Transverse colon (tissue), 4 donors: Measurements from ENCODE around the gene AMN.

ENCODE experiments used
- EP300 ChIP-seq: sonication (generic); formaldehyde crosslinking; IDR thresholded peaks from one replicate; pipeline ENCODE4 v1.6.1; 2017; ENCODE audit warnings: antibody characterized with exemption, low read depth
- POLR2A ChIP-seq: fragments of 450-650 bp; IDR thresholded peaks from one replicate; pipeline ENCODE4 v1.6.1; 2016; ENCODE audit warnings: antibody characterized with exemption, mild to moderate bottlenecking, moderate library complexity
- POLR2AphosphoS5 ChIP-seq, 3 donors: sonication (generic); formaldehyde crosslinking; IDR thresholded peaks; one replicate each; pipeline ENCODE4 v1.6.1; 2016; ENCODE audit warnings: antibody characterized with exemption in 3 of 3
- TF ChIP-seq, protein P1 (sequence below), 5 experiments: fragments of 200-600 bp in 3 of 5; fragments of 450-650 bp in 2 of 5; sonication (generic) in 3 of 5; IDR thresholded peaks; 1 replicate in 2 of 5; 2 replicates in 3 of 5; pipeline ENCODE4 v1.5.1; 2016 to 2017; ENCODE audit warnings: antibody characterized with exemption in 5 of 5, inconsistent platforms in 3 of 5, mild to moderate bottlenecking in 2 of 5, moderate library complexity in 1 of 5

DNA sequence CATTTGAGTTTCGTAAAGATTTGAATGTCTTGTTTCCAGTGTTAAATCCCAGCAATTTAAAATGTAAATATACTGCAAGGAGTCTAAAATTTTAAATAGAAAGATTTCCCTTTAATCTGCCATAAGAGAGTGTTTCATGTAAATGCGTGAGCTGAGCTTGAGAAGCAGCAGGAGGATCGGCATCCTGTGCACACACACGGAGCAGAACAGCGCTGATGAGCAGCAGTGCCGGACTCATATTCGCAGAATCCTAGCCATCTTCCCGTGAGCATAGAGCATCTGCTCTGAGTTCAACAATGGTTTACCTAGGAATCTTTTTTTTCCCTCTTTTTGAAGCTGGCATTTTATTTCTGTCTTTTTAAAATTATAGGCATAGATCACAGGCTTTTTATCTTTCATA, 29.8 kb upstream of the AMN start:
- TF ChIP-seq POLR2AphosphoS5 (IDR thresholded peaks at IDR 0.05): no peak
- TF ChIP-seq, protein P1, sequence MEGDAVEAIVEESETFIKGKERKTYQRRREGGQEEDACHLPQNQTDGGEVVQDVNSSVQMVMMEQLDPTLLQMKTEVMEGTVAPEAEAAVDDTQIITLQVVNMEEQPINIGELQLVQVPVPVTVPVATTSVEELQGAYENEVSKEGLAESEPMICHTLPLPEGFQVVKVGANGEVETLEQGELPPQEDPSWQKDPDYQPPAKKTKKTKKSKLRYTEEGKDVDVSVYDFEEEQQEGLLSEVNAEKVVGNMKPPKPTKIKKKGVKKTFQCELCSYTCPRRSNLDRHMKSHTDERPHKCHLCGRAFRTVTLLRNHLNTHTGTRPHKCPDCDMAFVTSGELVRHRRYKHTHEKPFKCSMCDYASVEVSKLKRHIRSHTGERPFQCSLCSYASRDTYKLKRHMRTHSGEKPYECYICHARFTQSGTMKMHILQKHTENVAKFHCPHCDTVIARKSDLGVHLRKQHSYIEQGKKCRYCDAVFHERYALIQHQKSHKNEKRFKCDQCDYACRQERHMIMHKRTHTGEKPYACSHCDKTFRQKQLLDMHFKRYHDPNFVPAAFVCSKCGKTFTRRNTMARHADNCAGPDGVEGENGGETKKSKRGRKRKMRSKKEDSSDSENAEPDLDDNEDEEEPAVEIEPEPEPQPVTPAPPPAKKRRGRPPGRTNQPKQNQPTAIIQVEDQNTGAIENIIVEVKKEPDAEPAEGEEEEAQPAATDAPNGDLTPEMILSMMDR (IDR thresholded peaks at IDR 0.05): no peak
- TF ChIP-seq POLR2A: no peak
- no peak for TF ChIP-seq EP300
